NCI-H748 treated with DMSO at 0.1 percent for 48 hours (cell line): ENCODE data around the gene EEFSEC.

Experiments
- DNase-seq: peaks from one replicate; lab custom pipeline; 2025; lab: John Stamatoyannopoulos, UW

The EEFSEC gene

DNA sequence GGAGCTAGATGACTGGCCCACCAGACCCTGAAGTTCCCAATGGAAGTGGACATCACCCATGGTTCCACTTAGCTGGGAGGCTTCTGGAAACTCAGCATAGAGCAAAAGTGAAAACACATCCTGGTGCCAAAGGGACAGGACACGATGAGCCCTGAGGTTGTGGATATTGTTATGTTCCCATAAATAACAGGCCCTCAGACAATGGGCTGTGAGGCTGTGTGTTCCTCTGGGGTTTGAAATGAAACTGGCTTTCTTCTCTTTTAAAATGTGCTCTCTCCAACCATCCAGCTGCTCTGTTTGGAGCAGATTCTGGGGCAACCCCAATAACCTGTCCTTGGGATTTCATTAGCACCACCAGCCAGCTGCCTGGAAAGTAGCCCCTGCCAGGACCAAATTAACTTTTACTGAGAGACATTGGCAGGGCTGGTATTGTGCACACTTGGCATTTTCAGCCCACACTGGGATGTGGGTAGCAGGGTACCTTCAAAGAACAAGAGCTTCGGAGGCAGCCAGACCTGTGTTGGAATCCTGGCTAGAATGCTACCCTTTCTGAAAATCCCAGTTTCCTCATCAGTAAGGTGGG is 215.9 kb downstream of the EEFSEC start:
- DNase-seq, result no peak

DNA sequence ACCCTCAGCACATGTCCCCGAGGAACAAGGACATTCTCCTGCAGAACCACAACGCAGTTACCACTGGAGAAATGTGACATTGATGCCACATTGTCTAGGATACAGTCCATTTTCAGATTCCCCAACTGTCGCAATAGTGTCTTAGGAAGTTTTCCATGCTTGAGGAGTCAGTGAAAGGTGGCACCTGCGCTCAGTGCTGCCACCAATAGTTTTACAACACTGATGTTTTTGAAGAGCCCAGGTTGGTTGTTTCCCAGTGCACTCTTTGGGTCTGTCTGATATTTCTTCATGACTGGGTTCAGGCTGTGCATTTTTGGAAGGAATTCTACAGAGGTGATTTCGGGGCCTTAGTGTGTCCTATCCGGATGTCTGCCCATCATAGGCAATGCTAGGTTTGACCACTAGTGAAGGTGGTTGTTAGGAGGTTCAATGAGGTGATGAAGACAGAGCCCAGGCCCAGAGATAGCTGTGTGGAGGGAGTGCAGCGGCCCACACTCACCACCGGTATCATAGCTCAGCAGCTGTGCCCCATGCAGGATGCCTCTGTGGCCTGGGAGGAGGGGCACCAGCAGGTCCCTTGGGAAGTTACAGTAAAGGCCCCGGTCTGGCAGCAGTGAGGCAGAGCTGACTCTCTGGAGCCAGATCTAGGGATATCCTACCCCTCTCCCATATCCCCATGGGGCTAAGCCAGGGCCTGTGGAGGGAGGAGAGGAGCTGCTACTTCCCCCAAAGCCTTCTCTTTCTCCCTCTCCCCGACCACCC is 216.8 kb downstream of the EEFSEC start:
- no peak for DNase-seq

DNA sequence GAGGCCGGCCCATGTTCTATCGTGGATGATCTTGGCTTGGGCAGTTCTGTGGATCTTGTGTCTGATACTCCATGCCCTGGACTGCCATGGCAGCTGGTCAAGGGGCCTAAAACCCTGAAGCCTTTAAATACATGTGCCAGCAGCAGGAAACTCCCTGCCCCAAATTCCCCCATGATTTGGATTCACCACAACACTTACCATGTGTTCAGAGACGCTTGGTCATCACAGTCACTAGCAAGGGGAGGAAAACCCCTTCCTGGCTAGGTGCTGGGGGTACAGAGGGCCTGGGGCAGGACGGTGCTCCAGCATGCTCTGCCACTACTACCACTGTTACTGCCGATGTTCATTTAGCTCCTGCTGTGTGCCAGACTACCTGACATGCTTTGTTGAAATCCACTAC is 219.0 kb downstream of the EEFSEC start:
- no peak for DNase-seq

DNA sequence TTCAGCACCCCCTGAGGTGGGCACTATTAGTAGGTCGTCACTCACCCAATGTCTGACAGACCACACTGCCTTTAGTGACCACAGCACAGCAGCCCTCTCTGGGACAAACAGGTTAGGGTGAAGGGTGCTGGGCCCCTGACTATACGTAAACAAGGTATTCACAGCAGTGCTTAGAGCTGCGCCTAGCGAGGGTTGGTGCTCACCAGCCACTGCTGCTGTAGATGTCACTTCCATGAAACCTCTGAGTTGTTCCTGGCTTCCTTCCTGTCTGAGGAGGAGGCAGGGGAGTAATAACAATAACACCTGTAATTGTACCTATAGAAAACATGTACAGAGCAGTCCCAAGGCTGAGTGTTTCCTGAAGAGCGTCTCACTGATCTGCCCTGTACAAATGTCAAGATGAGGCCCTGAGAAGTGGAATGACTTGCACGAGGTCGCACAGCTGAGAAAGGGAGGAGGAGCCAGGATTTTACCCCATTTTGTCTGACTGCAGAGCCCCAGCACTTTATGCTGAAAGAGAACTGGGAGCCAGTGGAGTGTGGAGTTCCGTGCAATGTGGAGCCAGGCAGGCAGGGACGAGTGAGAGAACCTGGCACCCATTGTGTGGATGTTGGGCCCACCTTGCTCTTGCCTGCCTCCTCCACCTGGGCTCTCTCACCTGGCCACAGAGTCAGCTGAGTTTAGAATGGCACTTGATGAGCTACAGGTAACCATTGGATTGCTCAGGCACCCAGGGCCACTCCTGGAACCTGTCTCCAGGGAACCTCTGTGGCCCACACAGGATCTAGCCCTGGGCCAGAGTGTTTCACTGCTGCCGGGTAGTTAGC is 219.6 kb downstream of the EEFSEC start:
- no peak for DNase-seq

DNA sequence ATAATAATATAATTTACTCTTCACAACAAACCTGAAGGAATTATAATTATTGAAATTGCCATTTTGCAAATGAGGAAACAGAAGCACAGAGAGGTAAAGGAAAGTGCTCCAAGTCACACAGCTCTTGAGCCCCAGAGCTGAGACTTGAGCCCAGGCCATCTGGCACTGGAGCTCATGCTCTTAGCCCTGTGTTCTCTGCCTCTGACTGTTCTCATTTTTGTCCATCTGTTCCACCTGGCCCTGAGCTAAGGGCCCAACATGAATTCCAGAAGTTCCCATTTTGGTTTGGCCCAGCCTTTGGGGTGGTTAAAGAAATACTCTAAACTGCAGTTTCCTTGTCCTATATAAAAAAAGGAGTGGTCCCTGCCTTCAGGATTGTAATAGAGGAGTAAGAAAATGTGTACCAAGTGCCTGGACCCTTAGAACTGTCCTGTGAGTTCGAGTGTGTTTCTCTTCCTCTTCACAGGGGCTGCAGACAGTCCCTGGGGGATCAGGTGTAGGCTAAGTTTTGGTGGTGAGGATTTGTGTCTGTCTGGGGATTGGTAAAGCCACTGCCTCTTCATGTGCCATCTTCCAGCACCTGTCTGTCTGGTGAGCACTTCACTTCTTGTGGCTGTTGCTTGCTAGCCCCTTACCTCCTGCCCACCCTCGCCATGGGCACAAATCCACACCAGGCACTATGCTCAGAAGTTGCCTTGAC is 221.6 kb downstream of the EEFSEC start:
- no peak for DNase-seq

DNA sequence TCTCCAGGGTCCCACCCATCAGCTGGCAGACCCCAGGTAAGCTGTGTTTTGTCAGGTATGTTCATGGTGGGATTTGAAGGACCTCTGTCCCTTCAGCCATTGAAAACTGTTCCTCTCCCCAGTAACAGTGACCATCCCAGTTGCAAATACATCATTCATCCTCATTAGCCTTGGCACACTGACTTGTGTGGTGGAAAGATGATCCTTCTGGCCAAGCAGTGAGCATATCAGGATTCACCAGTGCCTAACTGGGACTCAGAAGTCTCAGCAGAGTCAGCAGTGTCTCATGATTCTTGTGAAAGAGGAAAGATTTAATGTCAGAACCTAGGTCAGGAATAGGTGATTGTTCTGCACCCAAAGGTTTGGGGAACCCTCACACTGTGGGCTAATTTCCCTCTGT is 223.2 kb downstream of the EEFSEC start:
- no peak for DNase-seq

DNA sequence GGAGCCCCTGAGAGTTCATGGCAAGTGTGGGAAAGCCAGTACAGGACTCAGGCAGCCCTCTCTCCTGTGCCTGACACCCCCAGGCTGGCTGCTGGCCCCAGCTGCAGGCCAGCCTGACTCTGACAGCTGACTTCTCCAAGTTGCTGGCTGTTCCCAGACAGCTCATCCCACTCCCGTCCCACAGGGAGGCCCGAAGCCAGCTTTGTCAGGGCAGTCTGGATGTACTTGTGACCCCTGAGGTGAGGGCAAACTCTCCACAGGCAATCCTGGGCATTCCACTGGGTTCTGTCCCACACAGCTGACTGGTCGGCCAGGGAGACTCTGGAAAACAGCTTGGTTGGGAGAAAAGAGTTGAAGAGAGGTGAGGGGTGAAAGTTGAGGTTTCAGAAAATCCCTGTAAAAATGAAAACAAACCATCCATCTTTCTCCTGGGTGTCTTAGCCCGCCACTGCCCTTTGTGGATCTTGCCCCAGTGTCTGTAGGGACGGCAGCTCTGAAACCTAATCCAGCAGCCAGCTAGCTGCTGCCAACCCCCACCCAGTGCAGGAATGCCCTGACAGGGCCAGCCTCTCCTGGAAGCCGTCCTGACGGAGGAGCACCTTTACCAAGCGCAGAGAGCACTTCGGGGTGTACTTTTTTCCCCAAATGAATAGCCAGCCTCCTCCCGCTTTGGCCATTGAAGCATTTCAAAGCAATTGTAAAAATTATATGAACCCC is 225.5 kb downstream of the EEFSEC start:
- no peak for DNase-seq

DNA sequence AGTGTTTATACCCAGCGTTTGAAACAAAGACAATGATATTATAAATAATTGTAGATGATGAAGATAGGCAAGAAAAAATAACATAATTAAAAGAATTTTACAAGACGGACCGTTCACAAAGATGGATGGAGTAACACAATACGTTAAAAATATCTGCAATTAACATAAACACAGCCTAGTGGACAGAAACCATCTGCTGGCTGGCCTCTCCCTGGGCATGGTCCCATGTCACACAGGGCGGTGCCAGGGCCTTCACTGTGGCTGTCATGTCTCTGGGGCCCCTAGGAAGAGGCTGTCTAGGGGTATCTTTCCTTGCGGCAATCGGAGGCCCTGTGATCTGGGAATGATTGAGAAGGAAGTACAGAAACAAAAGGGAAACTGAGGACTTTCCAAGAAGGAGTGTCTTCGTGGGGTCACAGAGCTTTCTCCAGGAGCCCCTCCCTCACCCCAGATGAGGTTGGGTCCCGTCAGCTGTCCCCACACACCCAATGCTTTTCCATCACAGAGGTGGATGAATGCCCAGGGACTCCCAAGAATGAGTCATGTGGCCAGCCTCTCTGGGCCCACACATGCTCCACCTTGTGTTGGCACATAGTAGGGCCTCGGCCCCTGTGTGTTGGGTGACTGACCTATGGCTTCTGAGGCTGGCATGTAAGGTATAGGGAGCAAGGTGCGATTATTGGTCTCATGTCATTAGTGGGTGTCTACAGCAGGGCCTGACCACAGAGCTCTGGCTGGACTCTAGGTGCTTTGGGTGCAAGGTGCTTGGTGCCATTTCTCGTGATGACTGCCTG is 226.3 kb downstream of the EEFSEC start:
- DNase-seq, result no peak

DNA sequence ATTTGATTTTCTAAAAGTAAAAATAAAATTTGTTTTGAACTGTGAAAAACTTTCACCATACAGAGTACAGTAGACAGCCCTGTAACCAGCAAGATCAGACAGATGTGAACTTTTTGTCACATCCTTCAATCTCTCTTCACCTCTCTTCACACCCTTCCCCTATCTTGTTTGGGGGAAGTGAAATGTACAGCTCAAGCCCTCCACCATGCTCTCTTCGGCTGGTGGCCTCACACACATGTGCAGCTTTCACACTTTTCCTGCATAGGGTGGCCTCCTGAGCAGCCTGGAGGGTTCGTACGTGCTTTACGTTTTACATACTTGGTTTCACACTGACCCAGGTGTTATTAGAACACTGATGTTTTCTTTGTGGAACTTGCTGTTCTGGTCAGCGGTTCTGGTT is 227.0 kb downstream of the EEFSEC start:
- DNase-seq, result no peak

DNA sequence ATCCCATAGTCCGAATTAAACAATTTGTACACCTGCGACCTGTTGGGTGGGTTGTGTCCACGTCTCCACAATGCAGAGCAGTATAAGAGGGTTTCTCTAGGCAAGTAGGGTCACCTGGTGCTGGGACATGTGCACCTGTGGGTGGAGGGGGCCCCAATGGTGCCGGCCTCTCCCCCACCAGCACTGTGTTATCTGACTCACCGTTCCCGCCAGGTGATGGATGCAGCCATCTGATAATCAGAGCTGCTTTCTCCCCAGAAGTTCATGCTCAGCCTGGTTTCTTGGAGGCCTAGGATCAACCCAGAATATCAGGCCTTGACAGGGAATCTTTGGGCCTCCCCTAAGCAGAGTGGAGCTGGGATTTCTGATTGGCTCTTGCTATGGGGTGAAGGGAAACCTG is 227.4 kb downstream of the EEFSEC start:
- no peak for DNase-seq

DNA sequence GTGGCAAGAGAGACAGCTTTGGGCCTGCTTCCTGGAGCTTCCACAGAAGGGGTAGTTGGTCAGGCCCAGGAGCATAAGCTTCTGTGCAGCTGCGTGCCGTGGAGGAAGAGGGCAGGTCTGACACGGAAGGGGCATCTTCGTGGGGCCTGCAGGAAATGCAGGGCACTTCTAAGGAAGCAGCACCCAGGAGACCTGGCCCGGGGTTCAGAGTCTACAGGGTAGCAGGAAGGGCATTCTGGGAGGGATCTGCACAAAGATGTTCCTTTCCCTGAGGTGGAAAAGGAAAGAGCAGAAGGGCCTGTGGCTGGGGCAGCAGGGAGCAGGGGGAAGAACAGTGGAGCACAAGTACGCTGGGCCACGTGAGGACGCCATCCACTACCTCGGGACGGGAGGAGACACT is 228.3 kb downstream of the EEFSEC start:
- no peak for DNase-seq

DNA sequence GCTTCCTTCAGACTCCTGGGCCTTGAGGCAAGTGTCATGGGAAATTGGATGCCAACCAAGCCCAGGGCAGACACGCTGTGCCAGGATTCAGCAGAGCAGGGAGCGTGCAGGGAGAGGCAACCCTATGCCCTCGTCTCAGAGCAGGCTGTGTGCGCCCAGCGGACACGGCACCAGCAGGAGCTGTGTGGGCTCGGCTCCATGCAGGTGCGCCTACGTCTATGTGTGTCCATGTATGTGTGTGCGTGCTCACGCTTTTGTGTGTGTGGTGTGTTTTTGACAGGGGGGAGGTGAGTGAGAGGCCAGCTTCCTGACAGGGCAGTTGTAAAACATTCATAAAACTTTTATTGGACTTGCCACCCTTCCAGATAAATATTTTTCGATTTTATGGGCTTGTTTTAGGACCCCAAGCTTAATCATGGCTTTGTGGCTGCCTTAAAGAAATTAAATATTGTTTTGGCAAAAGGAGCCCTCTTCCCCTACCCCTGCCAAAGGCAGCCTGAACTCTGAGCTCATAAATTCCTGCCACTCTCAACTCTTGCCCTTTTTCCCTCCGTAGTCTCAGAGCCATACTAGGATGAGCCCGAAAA is 229.0 kb downstream of the EEFSEC start:
- no peak for DNase-seq

DNA sequence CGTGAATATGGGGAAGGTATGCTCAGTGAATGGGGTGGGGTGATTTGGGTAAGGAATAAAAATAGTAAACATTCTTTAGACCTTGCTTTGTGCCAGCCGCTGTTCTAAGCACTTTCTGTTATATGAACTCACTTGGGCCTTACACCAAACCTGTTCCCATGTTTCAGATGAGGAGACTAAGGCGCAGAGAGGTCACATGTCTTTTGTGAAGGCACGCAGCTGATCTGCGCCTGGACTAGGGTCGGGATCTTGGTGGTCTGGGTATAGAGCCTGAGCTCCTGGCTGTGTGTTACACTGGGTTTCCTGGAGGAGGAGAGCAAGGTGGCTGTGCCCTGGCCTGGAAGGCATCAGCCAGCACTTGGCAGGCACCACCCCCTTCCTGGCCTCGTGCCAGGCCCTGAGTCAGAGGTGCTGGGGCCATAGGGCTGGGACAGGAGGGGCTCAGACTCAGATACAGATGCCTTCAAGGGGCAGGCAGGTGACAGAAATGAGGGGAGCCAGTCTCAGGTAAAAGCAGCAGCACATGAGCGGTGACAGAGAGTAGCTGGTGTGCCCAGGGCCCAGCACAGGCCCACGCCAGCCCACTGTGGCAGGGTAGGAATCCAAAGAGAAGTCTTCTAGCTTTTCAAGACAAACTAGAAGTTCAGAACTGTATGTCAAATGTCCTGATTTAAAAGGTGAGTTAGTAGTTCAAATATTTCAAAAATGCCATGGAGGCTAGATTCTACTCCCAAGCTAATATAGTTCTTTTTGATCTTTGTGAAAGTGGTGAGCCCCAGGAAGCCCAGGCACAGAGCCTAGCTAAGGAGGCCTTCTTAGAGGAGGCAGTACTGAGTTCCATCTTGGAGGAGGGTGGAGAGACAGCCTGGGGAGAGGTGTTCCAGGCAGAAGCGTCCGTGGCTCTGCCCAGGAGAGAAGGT is 230.3 kb downstream of the EEFSEC start:
- DNase-seq, result no peak

DNA sequence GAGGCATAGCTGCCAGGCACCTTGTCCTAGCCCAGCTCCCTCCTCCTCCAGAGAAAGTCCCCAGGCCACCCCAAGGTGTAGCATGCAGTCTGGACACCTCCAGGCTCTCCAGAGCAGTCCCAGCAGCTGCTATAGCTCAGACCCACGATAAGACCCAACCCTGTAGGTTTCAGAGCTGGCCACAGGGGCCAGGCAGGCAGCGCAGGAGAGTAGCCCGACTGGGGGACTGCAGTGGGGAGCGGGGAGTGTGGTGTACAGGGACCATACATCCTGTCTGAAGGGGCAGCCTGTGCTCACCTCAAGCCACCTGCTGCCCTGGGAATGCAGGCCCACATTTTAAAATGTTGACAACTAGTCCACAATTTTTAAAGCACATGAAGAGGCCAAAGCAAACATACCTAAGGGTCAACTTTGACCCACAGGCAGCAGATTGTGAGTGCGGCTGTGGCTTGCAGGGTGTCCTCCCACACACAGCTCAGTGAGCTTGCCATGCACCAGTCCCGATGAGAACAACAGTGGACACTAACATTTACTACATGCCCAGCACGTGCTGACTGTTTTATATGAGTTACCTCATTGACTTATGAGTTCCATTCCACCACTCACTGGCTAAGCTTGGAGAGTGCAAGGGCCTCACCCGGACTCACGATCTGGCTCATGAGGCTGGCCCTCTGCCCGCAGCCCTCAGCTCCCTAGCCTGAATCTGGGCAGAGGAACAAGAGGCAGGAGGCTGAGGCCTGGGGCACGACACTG is 232.0 kb downstream of the EEFSEC start:
- DNase-seq, result no peak

DNA sequence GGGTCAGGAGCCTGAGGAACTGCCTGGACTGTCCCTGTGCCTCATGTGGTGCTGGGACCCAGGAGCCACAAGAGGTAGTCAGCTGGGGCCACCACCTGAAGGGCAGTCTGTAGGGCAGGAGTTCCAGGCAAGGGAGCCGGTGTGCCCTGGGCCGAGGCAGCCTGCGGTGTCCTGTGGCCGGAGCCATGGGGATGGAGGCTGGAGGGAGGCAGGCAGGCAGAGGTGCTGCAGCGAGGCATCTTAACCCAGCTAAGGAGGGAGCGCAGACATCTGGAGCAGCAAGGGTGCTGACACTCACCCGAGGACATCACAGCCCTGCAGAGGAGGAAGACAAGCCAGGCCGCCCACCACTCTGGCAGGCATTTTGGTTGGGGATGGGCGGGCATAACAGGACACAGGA is 235.7 kb downstream of the EEFSEC start:
- DNase-seq, result no peak

DNA sequence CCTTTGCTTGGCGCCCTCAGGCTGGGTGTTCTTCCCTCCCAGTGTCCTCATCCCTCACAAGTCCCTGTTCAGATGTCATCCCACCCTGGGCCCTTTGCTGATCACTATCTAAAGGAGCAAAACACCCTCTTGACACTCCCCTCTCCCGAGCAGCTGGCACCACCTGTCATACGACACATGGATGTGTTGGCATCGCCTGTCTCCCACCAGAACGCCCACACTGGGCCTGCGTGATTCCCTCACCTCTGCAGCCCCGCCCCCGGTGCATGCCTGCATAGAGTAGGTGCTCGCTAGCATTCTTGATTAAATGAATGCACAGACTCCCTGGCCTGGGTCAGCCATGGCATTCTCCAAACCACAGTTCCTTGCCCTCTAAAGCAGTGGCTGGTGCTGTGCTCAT is 237.6 kb downstream of the EEFSEC start:
- no peak for DNase-seq

DNA sequence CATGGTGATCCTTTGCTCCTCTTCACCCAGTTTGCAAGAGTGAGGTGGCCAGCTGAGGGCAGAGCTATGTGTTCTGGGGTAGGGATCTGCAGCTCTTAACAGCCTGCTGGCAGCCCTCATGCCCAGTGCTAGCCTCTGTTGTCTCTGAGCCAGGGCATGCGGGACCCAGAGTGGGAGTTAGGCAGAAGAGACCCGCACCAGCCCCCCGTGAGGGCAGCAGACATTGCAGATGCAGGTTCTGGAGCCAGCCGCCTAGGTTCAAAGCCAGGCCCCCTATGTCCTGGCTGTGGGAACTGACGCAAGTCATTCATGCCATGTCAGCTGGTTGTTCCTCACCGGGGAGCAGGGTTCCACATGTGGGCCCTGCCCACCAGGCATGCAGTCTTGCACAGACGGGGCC is 238.7 kb downstream of the EEFSEC start:
- DNase-seq, result no peak

DNA sequence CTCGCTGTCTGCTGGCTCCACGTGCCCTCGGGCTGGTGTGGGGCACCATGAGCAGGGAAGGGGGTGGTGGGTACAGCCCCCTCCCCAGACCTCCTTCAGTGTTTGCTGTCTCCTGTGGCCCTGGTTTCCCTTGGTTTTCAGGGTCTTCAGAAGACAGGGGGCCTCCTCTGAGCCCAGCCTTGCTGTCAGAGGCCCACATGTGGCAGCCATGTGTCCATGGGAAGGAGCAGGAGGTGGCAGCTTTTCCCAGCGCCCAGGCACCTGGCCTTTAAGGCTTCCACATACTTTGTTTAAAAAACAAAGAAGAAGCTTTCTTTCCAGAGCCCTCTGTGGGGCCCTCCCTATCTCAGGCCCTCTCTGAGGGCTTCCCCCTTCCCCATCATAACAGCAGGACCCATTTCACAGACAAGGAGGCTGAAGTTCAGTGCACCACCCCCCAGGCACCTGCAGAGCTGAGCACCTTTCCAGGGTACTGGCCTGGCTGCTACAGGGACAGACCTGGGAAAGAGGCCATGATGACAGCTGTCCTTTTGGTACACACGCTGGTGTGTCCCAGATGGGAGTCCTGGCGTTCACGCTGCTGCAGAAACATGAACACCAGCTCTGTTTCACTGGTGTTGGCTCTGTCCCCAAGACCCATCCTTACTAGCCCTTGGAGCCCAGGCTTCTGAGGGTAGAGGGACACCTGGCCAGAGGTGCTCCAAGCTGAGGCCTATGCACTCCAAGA is 239.7 kb downstream of the EEFSEC start:
- no peak for DNase-seq
